GM12874 (cell line): ENCODE results near the gene C22orf15.

Source experiments
- TF ChIP-seq, protein P1 (sequence below): IDR thresholded peaks from 2 replicates; pipeline ENCODE4 v1.5.1; 2011; ENCODE audit warnings: low read depth, mild to moderate bottlenecking, control low read depth, low read length, moderate library complexity; ENCODE audit not compliant: insufficient read depth

Gene C22orf15

DNA sequence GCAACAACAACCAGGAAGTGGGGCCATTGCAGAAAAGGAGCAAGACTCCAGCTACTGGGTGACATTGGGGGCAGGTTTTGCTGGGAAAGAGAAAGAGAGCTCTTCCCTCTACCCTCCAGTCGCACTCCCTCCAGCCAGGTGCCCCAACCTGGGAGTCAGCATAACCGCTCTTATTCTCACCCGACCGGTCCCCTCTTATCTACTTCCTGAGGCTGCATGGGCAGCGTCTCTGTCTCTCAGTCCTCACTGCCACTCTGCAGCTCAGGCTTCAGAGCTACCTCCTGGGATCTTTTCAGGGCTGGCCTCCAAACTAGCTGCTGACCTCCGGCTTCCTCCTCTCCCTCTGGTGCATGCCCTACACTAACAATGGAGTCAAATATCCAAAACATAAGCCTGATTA lies 17.0 kb upstream of the C22orf15 start:
- TF ChIP-seq, protein P1, sequence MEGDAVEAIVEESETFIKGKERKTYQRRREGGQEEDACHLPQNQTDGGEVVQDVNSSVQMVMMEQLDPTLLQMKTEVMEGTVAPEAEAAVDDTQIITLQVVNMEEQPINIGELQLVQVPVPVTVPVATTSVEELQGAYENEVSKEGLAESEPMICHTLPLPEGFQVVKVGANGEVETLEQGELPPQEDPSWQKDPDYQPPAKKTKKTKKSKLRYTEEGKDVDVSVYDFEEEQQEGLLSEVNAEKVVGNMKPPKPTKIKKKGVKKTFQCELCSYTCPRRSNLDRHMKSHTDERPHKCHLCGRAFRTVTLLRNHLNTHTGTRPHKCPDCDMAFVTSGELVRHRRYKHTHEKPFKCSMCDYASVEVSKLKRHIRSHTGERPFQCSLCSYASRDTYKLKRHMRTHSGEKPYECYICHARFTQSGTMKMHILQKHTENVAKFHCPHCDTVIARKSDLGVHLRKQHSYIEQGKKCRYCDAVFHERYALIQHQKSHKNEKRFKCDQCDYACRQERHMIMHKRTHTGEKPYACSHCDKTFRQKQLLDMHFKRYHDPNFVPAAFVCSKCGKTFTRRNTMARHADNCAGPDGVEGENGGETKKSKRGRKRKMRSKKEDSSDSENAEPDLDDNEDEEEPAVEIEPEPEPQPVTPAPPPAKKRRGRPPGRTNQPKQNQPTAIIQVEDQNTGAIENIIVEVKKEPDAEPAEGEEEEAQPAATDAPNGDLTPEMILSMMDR = no peak

DNA sequence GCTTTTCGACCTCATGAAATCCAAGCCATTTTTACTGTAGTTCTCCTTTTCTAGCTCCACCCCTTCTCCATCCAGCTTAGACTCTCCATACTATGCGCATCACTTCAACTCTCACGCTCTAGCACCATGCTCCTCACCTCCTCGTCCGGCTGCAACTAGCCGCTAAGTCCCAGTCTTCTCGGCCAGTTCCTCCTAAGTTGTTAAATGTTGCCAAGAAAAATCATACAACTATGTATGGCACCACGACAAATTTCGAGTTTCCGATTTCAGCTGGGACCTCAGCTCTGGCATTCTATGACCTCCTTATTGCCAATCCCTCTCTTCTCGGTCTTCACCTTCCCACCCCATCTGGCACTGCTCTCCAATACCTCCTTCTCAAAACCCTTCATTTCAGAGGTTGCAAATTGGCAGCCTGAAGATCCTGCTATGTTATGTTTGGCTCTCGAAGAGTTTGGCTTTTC lies 12.9 kb upstream of the C22orf15 start:
- TF ChIP-seq, protein P1 = no peak

DNA sequence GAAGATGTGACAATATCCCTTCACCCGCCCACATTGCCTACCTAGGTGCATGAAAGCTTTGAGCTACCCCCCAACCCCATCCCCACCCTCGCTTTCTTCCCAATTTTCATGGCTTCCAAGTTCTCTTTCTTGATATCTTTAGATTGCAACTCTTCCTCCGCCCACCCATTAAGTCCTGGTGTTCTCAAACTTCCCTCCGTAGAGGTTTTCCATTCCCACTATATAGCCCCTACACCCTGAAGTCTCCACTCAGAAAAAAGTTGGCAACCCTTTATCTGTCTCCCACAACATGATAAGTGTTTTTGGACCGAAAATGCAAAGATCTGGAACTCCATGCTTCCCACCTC lies 12.4 kb upstream of the C22orf15 start:
- TF ChIP-seq, protein P1 = no peak

DNA sequence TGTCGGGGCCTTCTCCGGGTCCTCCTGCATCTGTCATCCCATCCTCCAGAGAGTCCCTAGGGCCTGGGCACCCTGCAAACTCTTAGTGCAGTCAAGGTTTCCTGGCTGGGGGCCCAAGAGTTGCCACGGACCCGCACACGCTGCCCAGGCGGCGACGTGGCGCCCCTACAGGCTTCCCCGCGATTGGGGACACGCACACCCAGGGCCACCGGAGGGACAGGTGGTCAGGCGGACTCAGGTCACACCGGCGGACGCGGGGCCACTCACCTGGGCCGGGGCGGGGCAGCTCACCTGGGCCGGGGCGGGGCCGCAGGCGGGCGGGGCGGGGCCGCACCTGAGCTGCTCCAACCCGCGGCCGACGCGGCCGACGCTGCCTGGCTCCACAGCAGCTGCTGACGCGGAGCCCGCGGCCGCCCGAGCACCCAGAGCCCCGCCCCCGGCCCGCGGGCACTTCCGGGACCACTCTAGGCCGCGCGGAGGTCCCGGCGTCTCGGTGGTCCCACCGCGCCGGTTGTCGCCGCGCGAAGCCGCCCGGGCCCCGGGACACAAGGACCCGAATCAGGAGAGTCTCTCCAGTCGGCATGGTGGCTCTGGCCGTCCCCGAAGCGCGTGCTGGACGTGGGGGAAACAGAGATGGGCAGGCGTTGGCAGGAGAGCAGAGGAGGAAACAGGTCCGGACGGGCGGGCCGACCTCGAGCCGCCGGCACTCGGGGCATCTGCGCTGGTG lies 11.9 kb upstream of the C22orf15 start, which contains the start of gene ZNF70:
ZNF70 (minus strand) TSS at position 399 of the 727 bp plus-strand sequence. CDS start 5,972 bp downstream, outside the sequence.
- TF ChIP-seq, protein P1 = peak; percentile 50

DNA sequence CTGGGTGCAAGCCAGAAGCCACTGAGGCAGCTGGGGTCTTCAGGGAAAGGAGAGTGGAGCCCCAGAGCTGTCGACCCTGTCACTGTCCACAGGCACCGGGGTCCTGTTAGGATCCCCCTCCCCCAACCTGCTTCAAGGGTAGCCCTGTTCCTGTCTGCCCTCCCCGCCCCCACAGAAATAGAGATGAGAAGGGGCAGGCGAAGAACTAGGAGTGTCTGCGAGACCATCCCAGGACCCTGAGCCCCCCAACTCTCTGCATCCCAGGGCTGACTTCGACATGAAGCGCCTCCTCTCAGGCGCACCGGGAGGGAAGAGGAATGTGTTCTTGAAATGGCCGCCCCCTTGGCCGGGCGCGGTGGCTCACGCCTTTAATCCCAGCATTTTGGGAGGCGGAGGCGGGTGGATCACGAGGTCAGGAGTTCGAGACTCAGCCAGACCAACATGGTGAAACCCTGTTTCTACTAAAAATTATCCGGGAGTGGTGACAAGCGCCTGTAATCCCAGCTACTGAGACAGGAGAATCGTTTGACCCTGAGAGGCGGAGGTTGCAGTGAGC lies 11.3 kb upstream of the C22orf15 start:
- TF ChIP-seq, protein P1 = no peak

DNA sequence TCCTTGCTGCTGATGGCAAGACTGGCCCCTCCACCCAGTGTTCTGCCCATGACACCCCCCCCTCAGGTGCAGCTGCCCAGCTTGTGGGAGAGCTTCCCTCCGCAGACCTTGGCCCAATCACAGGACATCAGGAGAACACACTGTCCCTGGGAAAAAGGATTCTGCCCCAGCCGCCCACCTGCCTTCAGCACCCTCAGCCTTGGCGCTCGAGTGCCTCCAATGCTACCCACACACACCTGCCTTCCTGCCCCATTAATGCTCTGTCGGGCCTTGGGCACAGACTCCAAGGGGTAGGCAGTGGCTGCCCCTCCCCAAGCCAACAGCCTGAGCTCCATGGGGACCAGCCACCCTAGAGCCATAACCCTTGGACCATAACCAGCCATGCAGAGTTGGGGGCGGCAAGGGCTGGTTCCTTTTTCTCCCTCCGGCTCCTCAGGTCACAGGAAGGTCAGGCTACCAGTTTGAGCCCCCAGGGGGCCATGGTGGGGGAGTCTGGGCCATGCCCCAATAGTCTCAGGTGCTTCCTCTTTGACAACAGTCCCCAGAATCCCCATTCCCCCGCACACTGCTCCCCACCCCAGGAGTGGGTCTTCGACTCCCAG lies 10.6 kb upstream of the C22orf15 start:
- TF ChIP-seq, protein P1 = no peak

DNA sequence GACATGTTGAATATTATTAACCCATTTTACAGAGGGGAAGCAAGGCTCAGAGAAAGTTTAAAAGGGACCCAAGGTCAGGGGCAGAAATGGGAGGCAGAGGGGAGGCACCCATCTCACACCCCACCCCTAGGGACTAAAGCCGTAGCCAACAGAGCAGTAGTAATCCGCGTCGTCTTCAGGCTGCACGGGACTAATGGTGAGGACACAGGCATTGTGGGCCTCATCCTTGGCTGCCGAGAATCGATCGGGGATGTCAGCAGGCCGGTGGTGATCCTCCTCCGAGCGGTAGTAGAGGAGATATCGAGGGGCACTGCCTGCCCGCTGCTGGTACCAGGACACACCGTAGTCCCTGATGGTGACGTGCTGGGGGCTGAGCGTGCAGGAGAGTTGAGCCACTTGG lies 10.0 kb upstream of the C22orf15 start:
- TF ChIP-seq, protein P1 = no peak
